GM21390 (cell line): ENCODE results near the gene TP53AIP1.
"Not testable (repeated sequence)": the region's sequence is repeated elsewhere in the genome, so short reads cannot be mapped to it uniquely, and the experiment has no call there.

Experiments used
- ATAC-seq: cut with Tn5 transposase; IDR thresholded peaks from one replicate; pipeline ENCODE4 v1.9.1; 2021; ENCODE audit not compliant: unreplicated experiment

Gene TP53AIP1

GRCh38 chr11:128926000-128926399 lies 16.7 kb downstream of the TP53AIP1 start:
- no peak for ATAC-seq

- ATAC-seq, result no peak
Observed at GRCh38 chr11:128925250-128925600, 17.4 kb downstream of the TP53AIP1 start.

- ATAC-seq, result no peak
Observed at GRCh38 chr11:128924510-128925249, 18.0 kb downstream of the TP53AIP1 start.

- ATAC-seq, result no peak
Observed at GRCh38 chr11:128924104-128924503, 18.6 kb downstream of the TP53AIP1 start.

- ATAC-seq, result no peak
Observed at GRCh38 chr11:128921793-128922192, 20.9 kb downstream of the TP53AIP1 start.

- ATAC-seq, result no peak
Observed at GRCh38 chr11:128920666-128921065, 22.0 kb downstream of the TP53AIP1 start.

- ATAC-seq, result not testable (repeated sequence)
Observed at GRCh38 chr11:128919635-128920034, 23.0 kb downstream of the TP53AIP1 start.

- no peak for ATAC-seq
Observed at GRCh38 chr11:128919216-128919615, 23.5 kb downstream of the TP53AIP1 start.

- ATAC-seq, result peak; percentile 51
Observed at GRCh38 chr11:128917144-128917724, 25.4 kb downstream of the TP53AIP1 start.

GRCh38 chr11:128916681-128917080 lies 26.0 kb downstream of the TP53AIP1 start:
- no peak for ATAC-seq

GRCh38 chr11:128916037-128916572 lies 26.6 kb downstream of the TP53AIP1 start:
- no peak for ATAC-seq

- ATAC-seq, result no peak
Observed at GRCh38 chr11:128915149-128915521, 27.5 kb downstream of the TP53AIP1 start.

GRCh38 chr11:128914216-128915148 lies 28.2 kb downstream of the TP53AIP1 start:
- no peak for ATAC-seq

GRCh38 chr11:128913806-128914205 lies 28.9 kb downstream of the TP53AIP1 start:
- ATAC-seq, result no peak

- no peak for ATAC-seq
Observed at GRCh38 chr11:128911701-128912100, 31.0 kb downstream of the TP53AIP1 start.

- ATAC-seq, result no peak
Observed at GRCh38 chr11:128911239-128911638, 31.4 kb downstream of the TP53AIP1 start.

GRCh38 chr11:128910576-128910975 lies 32.1 kb downstream of the TP53AIP1 start:
- no peak for ATAC-seq

GRCh38 chr11:128909438-128910125 lies 33.1 kb downstream of the TP53AIP1 start:
- ATAC-seq, result no peak

- no peak for ATAC-seq
Observed at GRCh38 chr11:128908391-128909246, 34.1 kb downstream of the TP53AIP1 start.

- ATAC-seq, result no peak
Observed at GRCh38 chr11:128907585-128907984, 35.1 kb downstream of the TP53AIP1 start.
